GM12892 (cell line): ENCODE results near the gene IL17REL.

Source experiments
- POLR2A ChIP-seq: IDR thresholded peaks from 2 replicates; pipeline ENCODE4 v1.6.1; 2011; ENCODE audit warnings: low read depth, low read length, control low read depth
- POLR2AphosphoS5 ChIP-seq: IDR thresholded peaks from 2 replicates; pipeline ENCODE4 v1.6.1; 2011; ENCODE audit warnings: low read depth, low read length, control low read depth
- TAF1 ChIP-seq: IDR thresholded peaks from 2 replicates; pipeline ENCODE4 v1.6.1; 2011; ENCODE audit warnings: low read depth, mild to moderate bottlenecking, control low read depth, low read length, borderline replicate concordance

DNA sequence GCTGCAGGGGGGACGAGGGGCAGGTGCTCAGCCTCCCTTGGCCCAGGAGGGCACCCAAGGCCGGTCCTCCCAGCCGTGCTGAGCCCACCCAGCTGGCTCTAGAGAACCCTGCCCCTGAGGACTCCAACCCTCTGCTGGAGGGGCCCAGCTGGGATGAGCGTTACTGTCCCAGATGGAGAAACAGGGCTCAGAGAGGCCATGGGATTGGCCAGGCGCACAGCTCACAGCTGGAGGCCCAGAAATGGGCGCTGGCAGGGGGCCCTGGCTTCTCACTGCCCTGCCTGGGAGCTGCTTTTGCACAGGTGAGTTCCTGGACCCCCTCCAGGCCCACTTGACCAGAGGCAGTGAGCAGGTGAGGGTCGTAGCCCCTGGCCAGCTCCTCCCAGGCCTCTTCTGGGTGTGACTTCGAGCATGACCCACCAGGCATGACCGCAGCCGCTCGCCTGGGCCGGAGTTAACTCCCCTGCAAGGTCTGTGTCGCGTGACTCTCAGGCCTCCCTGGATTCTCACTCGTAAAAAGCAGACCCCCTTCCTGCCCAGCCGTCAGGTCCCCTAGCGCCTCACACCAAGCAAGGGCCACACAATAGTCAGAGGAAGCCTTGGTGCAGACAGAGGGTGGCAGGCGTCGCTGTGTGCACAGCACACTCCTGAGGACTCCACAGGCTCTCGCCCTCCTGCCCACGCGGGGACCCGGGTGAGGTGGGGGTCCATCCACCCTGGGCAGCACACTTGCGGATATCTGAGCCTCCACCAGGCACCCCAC, 19.7 kb upstream of the IL17REL start:
- no peak for TF ChIP-seq POLR2A
- TF ChIP-seq POLR2AphosphoS5 = no peak
- no peak for TF ChIP-seq TAF1
